GM10847 (cell line): Measurements from ENCODE around the gene UBE2B.

ENCODE experiments used
- POLR2A ChIP-seq: IDR thresholded peaks from 2 replicates; pipeline ENCODE4 v1.6.1; 2011; ENCODE audit not compliant: insufficient read length; ENCODE audit errors: extremely low read depth

Gene UBE2B

DNA sequence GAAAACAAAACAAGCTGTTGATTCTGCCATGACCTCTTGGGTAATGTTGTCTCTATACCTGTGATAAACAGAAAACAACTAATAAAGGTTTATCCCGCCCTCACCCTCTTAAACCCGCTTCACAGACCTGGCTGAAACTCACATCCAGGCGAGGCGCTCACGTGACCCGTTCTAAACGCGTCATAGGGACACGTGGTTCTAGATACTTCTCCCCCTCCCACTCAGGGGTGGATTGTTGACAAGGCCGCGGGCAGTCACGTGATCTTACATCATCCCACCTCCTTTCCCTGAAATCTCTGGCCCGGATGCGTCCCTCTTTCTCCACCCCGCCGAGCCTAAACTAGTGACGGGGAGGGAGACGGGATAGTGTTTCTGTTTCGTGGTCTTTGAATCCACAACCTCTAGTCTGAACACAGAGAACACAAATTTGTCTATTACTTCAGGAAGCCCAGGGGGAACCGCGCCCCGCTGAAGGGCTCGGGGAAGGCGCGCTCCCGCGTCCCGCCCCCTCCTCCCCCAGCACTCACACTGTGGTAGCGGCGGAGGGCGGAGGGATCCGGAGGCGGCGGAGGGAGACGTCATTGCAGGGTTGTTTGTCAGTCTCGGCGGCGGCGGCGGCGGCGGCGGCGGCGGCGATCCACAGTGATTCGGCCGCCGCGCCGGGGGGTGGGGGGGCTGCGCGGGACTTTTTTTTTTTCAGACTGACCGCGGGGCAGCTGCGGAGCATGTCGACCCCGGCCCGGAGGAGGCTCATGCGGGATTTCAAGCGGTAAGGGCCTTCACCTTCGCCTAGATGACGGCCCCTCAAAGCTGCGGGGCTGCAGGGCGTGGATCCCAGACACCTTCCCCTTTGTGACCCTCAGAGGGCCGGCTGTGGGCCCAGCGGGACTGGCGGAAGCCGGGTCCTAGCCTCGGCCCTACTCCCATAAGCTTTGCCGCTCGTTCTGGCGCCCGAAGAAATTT lies at the start of gene UBE2B:
Gene UBE2B (plus strand): TSS at position 699 of the 963 bp plus-strand sequence. CDS start 27 bp downstream, at position 726.
- TF ChIP-seq POLR2A, result peak; percentile 38

GRCh38 chr5:134327327-134327726 lies 44.0 kb upstream of the UBE2B start:
- no peak for TF ChIP-seq POLR2A

DNA sequence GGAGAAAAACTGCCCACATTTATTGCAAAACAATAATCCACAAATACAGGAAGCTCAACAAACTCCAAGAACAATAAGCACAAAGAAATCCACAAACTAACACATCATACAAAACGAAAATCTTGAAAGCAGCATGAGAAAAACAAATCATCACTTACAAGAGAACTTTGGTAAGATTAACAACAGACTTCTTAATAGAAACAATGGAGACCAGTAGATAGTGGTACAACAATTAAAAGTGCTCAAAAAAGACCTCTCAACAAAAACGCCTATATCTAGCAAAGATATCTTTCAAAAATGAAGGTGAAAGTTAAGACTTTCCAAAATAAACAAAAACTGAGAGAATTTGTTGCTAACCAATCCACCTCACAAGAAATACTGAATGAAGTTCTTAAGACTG lies 42.8 kb upstream of the UBE2B start:
- TF ChIP-seq POLR2A, result no peak

GRCh38 chr5:134345996-134346395 lies 25.4 kb upstream of the UBE2B start:
- TF ChIP-seq POLR2A, result no peak

- TF ChIP-seq POLR2A, result no peak
Measured at GRCh38 chr5:134349463-134349862, 21.9 kb upstream of the UBE2B start.

DNA sequence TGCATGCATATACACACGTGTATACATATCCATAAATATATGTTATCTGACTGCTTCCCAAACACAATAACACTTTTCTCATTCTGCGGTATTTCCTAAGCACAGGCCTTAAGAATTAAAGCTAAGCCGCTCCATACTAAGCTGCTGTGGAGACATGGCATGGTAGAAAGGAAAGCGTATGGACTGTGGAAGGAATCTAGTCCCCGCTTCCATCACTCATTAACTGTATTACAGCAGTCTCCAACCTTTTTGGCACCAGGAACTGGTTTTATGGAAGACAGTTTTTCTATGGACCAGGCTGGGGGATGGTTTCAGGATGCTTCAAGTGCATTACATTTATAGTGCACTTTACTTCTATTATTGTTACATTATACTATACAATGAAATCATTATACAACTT lies 15.7 kb upstream of the UBE2B start:
- TF ChIP-seq POLR2A, result no peak

- TF ChIP-seq POLR2A, result no peak
Measured at GRCh38 chr5:134365604-134366003, 5.8 kb upstream of the UBE2B start.

DNA sequence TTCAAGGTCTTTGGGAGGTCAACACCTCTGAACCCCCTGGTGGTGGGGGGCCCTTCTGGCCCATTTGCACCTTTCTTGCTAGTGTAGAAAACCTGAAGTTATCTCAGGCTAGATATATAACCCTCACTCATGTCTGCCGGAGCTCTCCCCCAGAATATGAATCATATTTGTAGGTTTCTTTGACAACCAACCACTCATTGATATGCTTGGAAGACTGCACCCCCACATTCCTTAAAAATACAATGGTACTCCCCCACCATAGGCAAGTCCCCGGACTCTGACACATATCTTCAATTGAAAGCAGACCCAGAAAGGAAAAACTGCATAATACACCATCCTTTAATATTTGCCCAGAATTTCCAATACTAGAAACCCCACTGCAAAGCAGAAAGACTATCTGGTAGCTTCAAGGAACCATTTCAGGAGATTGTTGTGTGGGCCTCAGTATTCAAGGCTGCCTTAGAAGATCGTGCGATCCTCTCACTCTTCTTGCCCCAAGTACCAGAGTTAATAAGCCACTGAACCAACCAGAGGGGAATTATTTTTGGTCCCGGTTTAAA lies 978 bp upstream of the UBE2B start:
- no peak for TF ChIP-seq POLR2A

GRCh38 chr5:134371834-134372340 lies 518 bp downstream of the UBE2B start:
- TF ChIP-seq POLR2A, result no peak

DNA sequence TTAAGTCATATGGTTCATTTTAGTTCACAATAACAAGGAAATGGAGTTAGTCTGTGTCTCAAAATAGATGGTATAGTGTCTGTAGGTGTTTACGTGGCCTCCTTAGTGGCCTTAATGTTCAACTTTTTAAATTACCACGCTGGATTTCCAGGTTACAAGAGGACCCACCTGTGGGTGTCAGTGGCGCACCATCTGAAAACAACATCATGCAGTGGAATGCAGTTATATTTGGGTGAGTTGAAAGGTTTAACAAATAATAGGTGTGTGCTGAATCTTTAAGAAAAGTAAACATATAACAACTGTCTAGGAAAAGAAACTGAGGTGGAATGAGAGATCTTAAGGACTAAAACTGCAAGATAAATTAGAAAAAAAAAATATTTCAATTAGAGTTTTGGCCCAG lies 2.9 kb downstream of the UBE2B start:
- TF ChIP-seq POLR2A, result no peak

GRCh38 chr5:134380346-134380745 lies 9.0 kb downstream of the UBE2B start:
- TF ChIP-seq POLR2A, result no peak

DNA sequence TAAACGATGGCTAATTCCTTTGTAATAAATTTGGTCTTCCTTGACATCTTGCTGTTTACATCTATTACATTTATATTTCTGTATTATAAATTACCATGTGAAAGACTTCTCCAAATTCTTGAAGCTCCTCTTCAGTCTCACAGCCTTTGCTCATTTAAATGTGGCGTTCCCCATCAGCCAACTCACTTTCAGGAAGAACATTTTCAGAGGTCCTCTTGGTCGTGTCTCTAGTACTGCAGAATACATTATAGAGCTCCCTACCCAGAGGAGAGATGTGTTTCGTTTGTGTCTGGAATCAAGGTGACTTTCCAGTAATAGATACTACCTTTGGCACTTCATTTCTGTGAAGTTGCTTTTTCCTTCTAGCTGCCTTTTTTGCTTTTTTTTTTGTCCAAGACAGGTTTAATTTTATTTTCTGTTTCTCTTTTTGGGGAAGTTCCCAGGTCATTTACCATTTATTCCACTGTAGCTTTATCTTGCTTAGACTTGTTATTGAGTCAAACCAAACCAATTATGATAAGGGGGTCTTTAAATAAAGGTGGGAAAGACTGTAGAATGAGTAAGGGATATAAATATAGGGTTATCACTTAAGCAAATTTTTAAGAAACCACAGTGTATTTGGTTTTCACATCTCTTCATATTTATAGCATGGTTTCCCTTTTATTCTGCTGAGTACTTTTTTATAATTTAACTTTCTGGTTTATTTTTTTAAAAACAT lies 12.8 kb downstream of the UBE2B start:
- TF ChIP-seq POLR2A, result no peak

DNA sequence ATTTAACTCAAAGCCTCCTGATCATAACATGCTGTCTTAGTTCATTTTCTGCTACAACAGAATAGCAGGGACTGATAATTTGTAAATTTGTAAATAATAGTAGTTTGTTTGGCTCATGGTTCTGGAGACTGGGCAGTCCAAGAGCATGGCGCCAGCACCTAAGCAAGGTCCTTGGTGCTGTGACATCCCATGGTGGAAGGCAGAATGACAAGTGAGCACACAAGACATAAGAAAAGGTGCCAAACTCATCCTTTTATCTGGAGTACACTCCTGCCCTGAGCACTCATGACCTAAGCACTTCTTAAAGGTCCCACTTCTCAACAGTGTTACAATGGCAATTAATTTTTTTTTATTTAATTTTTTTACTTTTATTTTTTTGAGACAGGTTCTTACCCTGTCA lies 16.1 kb downstream of the UBE2B start:
- TF ChIP-seq POLR2A, result no peak

- no peak for TF ChIP-seq POLR2A
Measured at GRCh38 chr5:134392301-134392700, 20.9 kb downstream of the UBE2B start.

- TF ChIP-seq POLR2A, result no peak
Measured at GRCh38 chr5:134394932-134395331, 23.6 kb downstream of the UBE2B start.

GRCh38 chr5:134396274-134396673 lies 24.9 kb downstream of the UBE2B start:
- TF ChIP-seq POLR2A, result no peak
